Measurements from ENCODE around the gene MCF2L. TPM values are rescaled to one million over a fixed set of nuclear protein-coding genes. Genes with fewer than 3 reads are reported as not detected.
"Not testable (repeated sequence)": the region's sequence is repeated elsewhere in the genome, so short reads cannot be mapped to it uniquely, and the experiment has no call there.

MCF2L gene
- total RNA-seq, 1 donor from 2014 or later, result under 0.01 TPM

DNA sequence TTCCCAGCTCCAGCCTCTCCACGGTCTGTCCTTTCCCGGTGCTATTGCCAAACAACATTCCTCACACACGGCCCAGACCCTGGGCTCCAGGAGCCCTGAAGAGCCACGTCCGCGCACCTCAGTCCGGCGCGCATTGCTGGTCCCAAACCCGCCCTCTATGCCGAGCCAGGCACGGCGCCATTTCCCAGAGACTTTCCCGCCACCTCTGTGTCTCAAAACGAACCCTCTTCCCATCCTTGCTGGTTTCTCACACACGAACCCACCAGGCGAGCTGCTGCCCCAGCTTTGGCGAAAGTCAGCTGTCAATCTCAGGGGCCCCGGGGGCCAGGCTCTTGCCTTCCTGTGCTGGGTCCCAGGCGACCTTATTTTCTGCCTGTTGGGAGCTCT lies 108.5 kb downstream of the MCF2L start:
- no peaks in the 10 kb centered on the region for H3K36me3 ChIP-seq (ENCODE audit: control insufficient read depth, insufficient read depth, low read length)
- no peaks in the 10 kb centered on the region for H3K27me3 ChIP-seq (ENCODE audit: control insufficient read depth, insufficient read depth, low read length)
- H3K4me3 ChIP-seq (ENCODE audit: low read depth, low read length), result no peak overlapping the region
- FAIRE-seq, result no peak
- TF ChIP-seq, protein P1, sequence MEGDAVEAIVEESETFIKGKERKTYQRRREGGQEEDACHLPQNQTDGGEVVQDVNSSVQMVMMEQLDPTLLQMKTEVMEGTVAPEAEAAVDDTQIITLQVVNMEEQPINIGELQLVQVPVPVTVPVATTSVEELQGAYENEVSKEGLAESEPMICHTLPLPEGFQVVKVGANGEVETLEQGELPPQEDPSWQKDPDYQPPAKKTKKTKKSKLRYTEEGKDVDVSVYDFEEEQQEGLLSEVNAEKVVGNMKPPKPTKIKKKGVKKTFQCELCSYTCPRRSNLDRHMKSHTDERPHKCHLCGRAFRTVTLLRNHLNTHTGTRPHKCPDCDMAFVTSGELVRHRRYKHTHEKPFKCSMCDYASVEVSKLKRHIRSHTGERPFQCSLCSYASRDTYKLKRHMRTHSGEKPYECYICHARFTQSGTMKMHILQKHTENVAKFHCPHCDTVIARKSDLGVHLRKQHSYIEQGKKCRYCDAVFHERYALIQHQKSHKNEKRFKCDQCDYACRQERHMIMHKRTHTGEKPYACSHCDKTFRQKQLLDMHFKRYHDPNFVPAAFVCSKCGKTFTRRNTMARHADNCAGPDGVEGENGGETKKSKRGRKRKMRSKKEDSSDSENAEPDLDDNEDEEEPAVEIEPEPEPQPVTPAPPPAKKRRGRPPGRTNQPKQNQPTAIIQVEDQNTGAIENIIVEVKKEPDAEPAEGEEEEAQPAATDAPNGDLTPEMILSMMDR (IDR thresholded peaks at IDR 0.05; ENCODE audit: insufficient read depth, low read length, severe bottlenecking), result no peak
- DNase-seq (ENCODE audit: low read depth), result no peak

DNA sequence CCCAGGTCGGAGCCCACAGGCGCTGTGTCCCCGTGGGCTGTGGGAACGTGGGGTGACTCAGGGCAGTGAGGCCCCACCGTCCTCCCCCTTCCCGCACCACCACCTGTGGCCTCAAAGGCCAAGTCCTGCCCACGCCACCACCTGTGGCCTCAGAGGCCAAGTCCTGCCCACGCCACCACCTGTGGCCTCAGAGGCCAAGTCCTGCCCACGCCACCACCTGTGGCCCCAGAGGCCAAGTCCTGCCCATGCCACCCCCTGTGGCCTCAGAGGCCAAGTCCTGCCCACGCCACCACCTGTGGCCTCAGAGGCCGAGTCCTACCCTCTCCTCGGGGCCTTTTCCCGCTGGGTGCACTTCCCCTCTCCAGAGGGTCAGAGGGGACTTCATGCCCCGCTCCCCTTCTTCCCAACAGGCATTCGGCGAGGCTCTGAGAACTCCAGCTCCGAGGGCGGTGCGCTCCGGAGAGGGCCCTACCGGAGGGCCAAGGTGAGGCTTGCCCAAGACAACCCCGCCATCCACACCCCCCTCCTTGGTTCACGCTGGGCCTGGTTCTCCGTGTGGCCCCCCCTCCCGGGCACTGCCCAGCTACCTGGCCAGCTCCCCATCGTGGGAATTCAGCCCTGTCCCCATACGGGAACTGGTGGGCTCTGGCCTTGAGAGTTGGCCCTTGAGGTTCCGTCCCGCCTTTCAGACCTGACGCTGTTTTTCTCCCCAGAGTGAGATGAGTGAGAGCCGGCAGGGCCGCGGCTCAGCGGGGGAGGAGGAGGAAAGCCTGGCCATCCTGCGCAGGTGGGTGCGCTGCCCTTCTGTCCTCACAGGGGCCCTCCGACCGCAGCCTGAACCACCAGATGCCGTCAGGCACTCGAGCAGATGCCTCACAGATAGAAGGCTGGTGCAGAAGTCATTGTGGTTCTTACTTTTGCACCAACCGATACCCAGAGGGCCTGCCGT lies 109.2 kb downstream of the MCF2L start:
- FAIRE-seq (no peak), DNase-seq (ENCODE audit: low read depth) (no peak)
- Histone ChIP-seq H3K4me3 (ENCODE audit: low read depth, low read length) (no peak overlapping the region), H3K27me3 (ENCODE audit: control insufficient read depth, insufficient read depth, low read length) (no peaks in the 10 kb centered on the region), H3K36me3 (ENCODE audit: control insufficient read depth, insufficient read depth, low read length) (no peaks in the 10 kb centered on the region)
- TF ChIP-seq, protein P1 (IDR thresholded peaks at IDR 0.05; ENCODE audit: insufficient read depth, low read length, severe bottlenecking), result no peak

- FAIRE-seq, result no peak
- TF ChIP-seq, protein P1 (IDR thresholded peaks at IDR 0.05; ENCODE audit: insufficient read depth, low read length, severe bottlenecking), result no peak
- H3K4me3 ChIP-seq (ENCODE audit: low read depth, low read length), result no peak overlapping the region
- DNase-seq (ENCODE audit: low read depth), result no peak
- H3K36me3 ChIP-seq (ENCODE audit: control insufficient read depth, insufficient read depth, low read length), result no peaks in the 10 kb centered on the region
- H3K27me3 ChIP-seq (ENCODE audit: control insufficient read depth, insufficient read depth, low read length), result no peaks in the 10 kb centered on the region
Measured at GRCh38 chr13:113078902-113079780, 110.1 kb downstream of the MCF2L start.

DNA sequence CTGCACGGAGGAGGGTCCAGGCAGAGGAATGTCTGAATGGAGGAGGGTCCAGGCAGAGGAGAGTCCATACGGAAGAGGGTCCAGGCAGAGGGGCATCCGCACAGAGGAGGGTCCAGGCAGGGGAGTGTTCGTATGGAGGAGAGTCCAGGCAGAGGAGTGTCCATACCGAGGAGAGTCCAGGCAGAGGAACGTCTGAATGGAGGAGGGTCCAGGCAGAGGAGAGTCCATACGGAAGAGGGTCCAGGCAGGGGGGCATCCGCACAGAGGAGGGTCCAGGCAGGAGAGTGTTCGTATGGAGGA lies 110.7 kb downstream of the MCF2L start:
- not testable (repeated sequence) for DNase-seq (ENCODE audit: low read depth); H3K36me3 ChIP-seq (ENCODE audit: control insufficient read depth, insufficient read depth, low read length); H3K27me3 ChIP-seq (ENCODE audit: control insufficient read depth, insufficient read depth, low read length); H3K4me3 ChIP-seq (ENCODE audit: low read depth, low read length)
- peak; percentile 99 for FAIRE-seq

- no peak for DNase-seq (ENCODE audit: low read depth)
- Histone ChIP-seq H3K4me3 (ENCODE audit: low read depth, low read length) (no peak overlapping the region), H3K27me3 (ENCODE audit: control insufficient read depth, insufficient read depth, low read length) (no peaks in the 10 kb centered on the region), H3K36me3 (ENCODE audit: control insufficient read depth, insufficient read depth, low read length) (no peaks in the 10 kb centered on the region)
- FAIRE-seq, result no peak
- TF ChIP-seq, protein P1 (IDR thresholded peaks at IDR 0.05; ENCODE audit: insufficient read depth, low read length, severe bottlenecking), result no peak
Measured at GRCh38 chr13:113080361-113080831, 111.4 kb downstream of the MCF2L start.

DNA sequence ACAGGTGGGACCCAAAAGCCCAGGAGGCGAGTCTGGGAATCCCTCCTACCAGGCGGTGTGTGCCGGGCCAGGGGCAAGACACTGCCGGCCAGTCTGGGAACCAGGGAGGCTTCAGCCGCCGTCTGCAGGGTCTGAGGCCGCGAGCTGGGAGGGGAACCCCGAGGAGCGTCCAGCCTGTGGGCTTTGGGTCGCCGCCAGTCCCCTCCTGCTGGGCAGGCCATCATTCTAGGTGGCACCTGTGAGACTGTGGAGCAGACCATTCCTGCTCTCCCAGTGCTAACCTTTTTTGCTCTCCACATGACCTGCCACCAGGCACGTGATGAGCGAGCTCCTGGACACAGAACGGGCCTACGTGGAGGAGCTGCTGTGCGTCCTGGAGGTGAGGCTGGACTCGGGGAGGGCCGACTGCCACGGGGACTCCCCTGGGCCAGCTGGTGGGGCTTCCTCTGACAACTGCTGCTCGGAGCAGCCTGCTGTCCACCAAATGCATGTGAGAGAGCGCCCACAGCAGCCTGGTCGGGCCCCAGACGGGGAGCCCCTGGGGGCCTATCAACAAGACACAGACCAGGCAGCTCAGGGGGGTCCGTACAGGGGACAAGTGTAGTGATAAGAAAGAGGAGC lies 112.0 kb downstream of the MCF2L start:
- DNase-seq (ENCODE audit: low read depth), result no peak
- Histone ChIP-seq H3K27me3 (ENCODE audit: control insufficient read depth, insufficient read depth, low read length) (no peaks in the 10 kb centered on the region), H3K36me3 (ENCODE audit: control insufficient read depth, insufficient read depth, low read length) (no peaks in the 10 kb centered on the region), H3K4me3 (ENCODE audit: low read depth, low read length) (no peak overlapping the region)
- FAIRE-seq, result no peak
- TF ChIP-seq, protein P1 (IDR thresholded peaks at IDR 0.05; ENCODE audit: insufficient read depth, low read length, severe bottlenecking), result no peak
